HTR-8/SVneo (cell line): Measurements from ENCODE around the gene CEP85L.
A peak's percentile ranks its signal among the peaks of the same experiment; 100 is the strongest.

Experiments used
- DNase-seq: peaks from one replicate; pipeline ENCODE4 v3.0.0; 2011; ENCODE audit warnings: low spot score, mixed read lengths; ENCODE audit not compliant: insufficient read length
- FAIRE-seq: peaks from 2 replicates; lab custom pipeline; 2011; peaks lifted over from hg19 to GRCh38; lab: Jason Lieb, UNC

The CEP85L gene

GRCh38 chr6:118586746-118587485, 64.5 kb downstream of the CEP85L start:
- FAIRE-seq (no peak), DNase-seq (no peak)

GRCh38 chr6:118584911-118585310, 66.5 kb downstream of the CEP85L start:
- DNase-seq (no peak), FAIRE-seq (no peak)

- FAIRE-seq (no peak), DNase-seq (peak; percentile 18)
These were observed 69.9 kb downstream of the CEP85L start for GRCh38 chr6:118581489-118581959.

- DNase-seq, result peak; percentile 33
- FAIRE-seq, result no peak
These were observed 70.6 kb downstream of the CEP85L start for GRCh38 chr6:118580585-118581419.

GRCh38 chr6:118579786-118580185, 71.6 kb downstream of the CEP85L start:
- DNase-seq (no peak), FAIRE-seq (no peak)

- DNase-seq (no peak), FAIRE-seq (no peak)
These were observed 72.8 kb downstream of the CEP85L start for GRCh38 chr6:118578617-118579016.

- FAIRE-seq (no peak), DNase-seq (no peak)
These were observed 73.4 kb downstream of the CEP85L start for GRCh38 chr6:118577972-118578371.

GRCh38 chr6:118574051-118574865, 77.1 kb downstream of the CEP85L start:
- no peak for DNase-seq
- FAIRE-seq, result no peak

GRCh38 chr6:118571121-118571520, 80.3 kb downstream of the CEP85L start:
- FAIRE-seq, result no peak
- DNase-seq, result no peak

- FAIRE-seq, result no peak
- no peak for DNase-seq
These were observed 81.9 kb downstream of the CEP85L start for GRCh38 chr6:118569498-118569897.

- DNase-seq (no peak), FAIRE-seq (no peak)
These were observed 83.4 kb downstream of the CEP85L start for GRCh38 chr6:118567974-118568373.

- DNase-seq (peak; percentile 20), FAIRE-seq (peak; percentile 38)
These were observed 86.0 kb downstream of the CEP85L start for GRCh38 chr6:118565311-118565960.

- DNase-seq (no peak), FAIRE-seq (no peak)
These were observed 88.4 kb downstream of the CEP85L start for GRCh38 chr6:118562959-118563358.

GRCh38 chr6:118562248-118562647, 89.1 kb downstream of the CEP85L start:
- DNase-seq (no peak), FAIRE-seq (no peak)

- DNase-seq (no peak), FAIRE-seq (no peak)
These were observed 91.7 kb downstream of the CEP85L start for GRCh38 chr6:118559659-118560058.

GRCh38 chr6:118558464-118559217, 92.8 kb downstream of the CEP85L start:
- no peak for FAIRE-seq
- DNase-seq, result no peak

- DNase-seq (no peak), FAIRE-seq (peak; percentile 42)
These were observed 96.7 kb downstream of the CEP85L start for GRCh38 chr6:118554698-118555097.

- DNase-seq, result no peak
- no peak for FAIRE-seq
These were observed 98.3 kb downstream of the CEP85L start for GRCh38 chr6:118553132-118553531.
